HG03521 (cell line): Measurements from ENCODE around the gene DUSP12.
"Not testable (repeated sequence)": the region's sequence is repeated elsewhere in the genome, so short reads cannot be mapped to it uniquely, and the experiment has no call there.

Source experiments
- ATAC-seq: cut with Tn5 transposase; IDR thresholded peaks from one replicate; pipeline ENCODE4 v1.9.1; 2021; ENCODE audit warnings: mild to moderate bottlenecking, moderate library complexity; ENCODE audit not compliant: unreplicated experiment

The DUSP12 gene

GRCh38 chr1:161749509-161750407, at the start of gene DUSP12:
TSS of gene DUSP12 (plus strand) at chr1:161749786. CDS start at chr1:161749802, 16 bp downstream.
- peak; percentile 96 for ATAC-seq

- ATAC-seq = no peak
Observed at GRCh38 chr1:161702250-161702649, 47.3 kb upstream of the DUSP12 start.

- no peak for ATAC-seq
Observed at GRCh38 chr1:161705537-161705936, 44.0 kb upstream of the DUSP12 start.

GRCh38 chr1:161706113-161706481, 43.5 kb upstream of the DUSP12 start:
- ATAC-seq = no peak

- peak; percentile 62 for ATAC-seq
Observed at GRCh38 chr1:161706482-161707347, 42.9 kb upstream of the DUSP12 start, which contains the start of gene FCRLA. TSS of gene FCRLA (plus strand) at chr1:161707229. CDS start at chr1:161707265, 36 bp downstream.

GRCh38 chr1:161707503-161707902, 42.1 kb upstream of the DUSP12 start:
- ATAC-seq = no peak

GRCh38 chr1:161709373-161709772, 40.2 kb upstream of the DUSP12 start:
- no peak for ATAC-seq

GRCh38 chr1:161710560-161710959, 39.0 kb upstream of the DUSP12 start:
- ATAC-seq = no peak

- ATAC-seq = no peak
Observed at GRCh38 chr1:161718559-161719324, 30.8 kb upstream of the DUSP12 start.

GRCh38 chr1:161719325-161719611, 30.3 kb upstream of the DUSP12 start:
- no peak for ATAC-seq

GRCh38 chr1:161720422-161720821, 29.2 kb upstream of the DUSP12 start:
- ATAC-seq = no peak

GRCh38 chr1:161720956-161721737, 28.4 kb upstream of the DUSP12 start, which contains the start of gene FCRLB:
TSS of gene FCRLB (plus strand) at chr1:161721544. CDS start at chr1:161722673, 1,129 bp downstream.
- no peak for ATAC-seq

GRCh38 chr1:161721738-161722343, 27.7 kb upstream of the DUSP12 start:
- ATAC-seq = no peak

- ATAC-seq = no peak
Observed at GRCh38 chr1:161722406-161722805, 27.2 kb upstream of the DUSP12 start.

GRCh38 chr1:161723459-161724141, 26.0 kb upstream of the DUSP12 start:
- ATAC-seq = no peak

GRCh38 chr1:161725258-161725907, 24.2 kb upstream of the DUSP12 start:
- not testable (repeated sequence) for ATAC-seq

- ATAC-seq = peak; percentile 15
Observed at GRCh38 chr1:161725908-161726472, 23.6 kb upstream of the DUSP12 start.
